HEK293 (cell line): ENCODE results near the gene EDARADD.
A peak's percentile ranks its signal among the peaks of the same experiment; 100 is the strongest.

Experiments used
- CTCF ChIA-PET: fragments of 350-600 bp; formaldehyde crosslinking; extraction: SDS; loops from one replicate; lab custom pipeline; 2021; ENCODE audit warnings: antibody characterized with exemption; lab: Yijun Ruan, JAX
- POLR2A ChIA-PET: fragments of 300-600 bp; formaldehyde crosslinking; extraction: SDS; loops from one replicate; lab custom pipeline; 2020; ENCODE audit warnings: antibody characterized with exemption, inconsistent platforms; lab: Yijun Ruan, JAX
- H3K27ac ChIP-seq: fragments of 200-500 bp; sonication (Bioruptor generic); 2 replicates; pipeline ENCODE4 v1.5.1; 2014; ENCODE audit warnings: low read depth, low read length, control low read depth, inconsistent platforms; ENCODE audit errors: extremely low read depth
- H3K36me3 ChIP-seq, 2 experiments: fragments of 200-500 bp in 1 of 2; sonication (Bioruptor generic) in 1 of 2; 1 replicate in 1 of 2; 2 replicates in 1 of 2; pipeline ENCODE4 v1.5.1; 2014 to 2017; ENCODE audit warnings: inconsistent platforms in 2 of 2, low read length in 2 of 2; ENCODE audit not compliant: control insufficient read depth in 2 of 2, insufficient read depth in 1 of 2
- H3K4me1 ChIP-seq: fragments of 200-500 bp; sonication (Bioruptor generic); 2 replicates; pipeline ENCODE4 v1.5.1; 2014; ENCODE audit warnings: mild to moderate bottlenecking, low read length, inconsistent platforms; ENCODE audit not compliant: control insufficient read depth, insufficient read depth
- H3K4me3 ChIP-seq: 2 replicates; pipeline ENCODE4 v1.5.1; 2011; ENCODE audit warnings: low read depth, mild to moderate bottlenecking, control low read depth, low read length, moderate library complexity
- H3K9me3 ChIP-seq: fragments of 200-500 bp; sonication (Bioruptor generic); 2 replicates; pipeline ENCODE4 v1.5.1; 2014; ENCODE audit warnings: low read depth, low read length, inconsistent platforms; ENCODE audit not compliant: control insufficient read depth, insufficient read depth
- GFI1B ChIP-seq: fragments of 450-650 bp; formaldehyde crosslinking; IDR thresholded peaks from 2 replicates; pipeline ENCODE4 v1.5.1; 2016; ENCODE audit warnings: missing biosample characterization, missing genetic modification characterization
- KLF16 ChIP-seq: fragments of 450-650 bp; formaldehyde crosslinking; IDR thresholded peaks from 2 replicates; pipeline ENCODE4 v1.5.1; 2017; ENCODE audit warnings: missing biosample characterization, missing genetic modification characterization
- OVOL3 ChIP-seq: fragments of 450-650 bp; formaldehyde crosslinking; IDR thresholded peaks from 2 replicates; pipeline ENCODE4 v1.5.1; 2016; ENCODE audit warnings: missing biosample characterization, missing genetic modification characterization
- SP2 ChIP-seq: fragments of 450-650 bp; formaldehyde crosslinking; IDR thresholded peaks from 2 replicates; pipeline ENCODE4 v1.5.1; 2016; ENCODE audit warnings: missing biosample characterization, missing genetic modification characterization
- YY2 ChIP-seq: fragments of 450-650 bp; formaldehyde crosslinking; IDR thresholded peaks from 2 replicates; pipeline ENCODE4 v1.5.1; 2016; ENCODE audit warnings: missing biosample characterization, missing genetic modification characterization
- ZBTB8A ChIP-seq: fragments of 450-650 bp; formaldehyde crosslinking; IDR thresholded peaks from 2 replicates; pipeline ENCODE4 v1.5.1; 2016; ENCODE audit warnings: missing biosample characterization, missing genetic modification characterization
- ZFP69B ChIP-seq: fragments of 450-650 bp; formaldehyde crosslinking; IDR thresholded peaks from 2 replicates; pipeline ENCODE4 v1.5.1; 2016; ENCODE audit warnings: missing biosample characterization, missing genetic modification characterization
- ZNF140 ChIP-seq: fragments of 450-650 bp; formaldehyde crosslinking; IDR thresholded peaks from 2 replicates; pipeline ENCODE4 v1.5.1; 2016; ENCODE audit warnings: missing biosample characterization, missing genetic modification characterization
- ZNF174 ChIP-seq: fragments of 450-650 bp; formaldehyde crosslinking; IDR thresholded peaks from 2 replicates; pipeline ENCODE4 v1.5.0; 2017; ENCODE audit warnings: missing biosample characterization, mild to moderate bottlenecking, missing genetic modification characterization
- ZNF248 ChIP-seq: fragments of 450-650 bp; formaldehyde crosslinking; IDR thresholded peaks from 2 replicates; pipeline ENCODE4 v1.5.1; 2017; ENCODE audit warnings: missing biosample characterization, missing genetic modification characterization
- ZNF37A ChIP-seq: fragments of 450-650 bp; IDR thresholded peaks from 2 replicates; pipeline ENCODE4 v1.5.1; 2018; ENCODE audit warnings: missing biosample characterization, missing genetic modification characterization
- ZNF404 ChIP-seq: fragments of 450-650 bp; formaldehyde crosslinking; IDR thresholded peaks from 2 replicates; pipeline ENCODE4 v1.5.1; 2017; ENCODE audit warnings: missing biosample characterization, missing genetic modification characterization
- ZNF521 ChIP-seq: fragments of 450-650 bp; formaldehyde crosslinking; IDR thresholded peaks from 2 replicates; pipeline ENCODE4 v1.5.1; 2017; ENCODE audit warnings: missing biosample characterization, mild to moderate bottlenecking, missing genetic modification characterization
- ZNF623 ChIP-seq: fragments of 450-650 bp; formaldehyde crosslinking; IDR thresholded peaks from 2 replicates; pipeline ENCODE4 v1.5.1; 2016; ENCODE audit warnings: missing biosample characterization, missing genetic modification characterization
- ZNF677 ChIP-seq: fragments of 450-650 bp; IDR thresholded peaks from 2 replicates; pipeline ENCODE4 v1.5.0; 2018; ENCODE audit warnings: missing biosample characterization, mild to moderate bottlenecking, missing genetic modification characterization, moderate library complexity
- ZNF747 ChIP-seq: fragments of 450-650 bp; formaldehyde crosslinking; IDR thresholded peaks from 2 replicates; pipeline ENCODE4 v1.5.1; 2016; ENCODE audit warnings: missing biosample characterization, missing genetic modification characterization
- ZNF777 ChIP-seq: fragments of 450-650 bp; formaldehyde crosslinking; IDR thresholded peaks from 2 replicates; pipeline ENCODE4 v1.5.1; 2017; ENCODE audit warnings: missing biosample characterization, missing genetic modification characterization, borderline replicate concordance
- TF ChIP-seq, protein P1 (sequence below): fragments of 450-650 bp; formaldehyde crosslinking; IDR thresholded peaks from 2 replicates; pipeline ENCODE4 v1.5.1; 2016; ENCODE audit warnings: missing biosample characterization, missing genetic modification characterization
- TF ChIP-seq, protein P2 (sequence below): IDR thresholded peaks from 2 replicates; pipeline ENCODE4 v1.6.1; 2011; ENCODE audit warnings: mild to moderate bottlenecking, low read depth, low read length, borderline replicate concordance
- TF ChIP-seq, protein P3 (sequence below): fragments of 450-650 bp; formaldehyde crosslinking; IDR thresholded peaks from 2 replicates; pipeline ENCODE4 v1.5.1; 2016; ENCODE audit warnings: missing biosample characterization, missing genetic modification characterization, borderline replicate concordance
- TF ChIP-seq, protein P4 (sequence below): fragments of 450-650 bp; formaldehyde crosslinking; IDR thresholded peaks from 2 replicates; pipeline ENCODE4 v1.5.1; 2016; ENCODE audit warnings: missing biosample characterization, missing genetic modification characterization
- TF ChIP-seq, protein P5 (sequence below): fragments of 450-650 bp; formaldehyde crosslinking; IDR thresholded peaks from 2 replicates; pipeline ENCODE4; 2016; ENCODE audit warnings: missing biosample characterization, missing genetic modification characterization
- TF ChIP-seq, protein P6 (sequence below): fragments of 450-650 bp; formaldehyde crosslinking; IDR thresholded peaks from 2 replicates; pipeline ENCODE4 v1.5.1; 2017; ENCODE audit warnings: missing biosample characterization, missing genetic modification characterization

EDARADD gene

DNA sequence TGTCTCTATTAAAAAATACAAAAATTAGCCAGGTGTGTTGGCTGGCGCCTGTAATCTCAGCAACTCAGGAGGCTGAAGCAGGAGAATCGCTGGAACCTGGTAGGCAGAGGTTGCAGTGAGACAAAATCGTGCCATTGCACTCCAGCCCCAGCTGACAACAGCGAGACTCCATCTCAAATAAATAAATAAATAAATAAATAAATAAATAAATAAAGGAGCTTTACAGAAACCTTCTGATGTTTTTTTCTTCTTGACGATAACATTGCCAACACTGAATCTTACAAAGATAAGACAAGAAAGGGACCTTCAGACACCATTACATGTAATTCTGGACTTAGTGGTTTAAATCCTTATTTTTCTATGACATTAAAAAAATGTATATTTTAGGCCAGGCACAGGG lies 81.9 kb downstream of the EDARADD start (continued):
- TF ChIP-seq, protein P1, sequence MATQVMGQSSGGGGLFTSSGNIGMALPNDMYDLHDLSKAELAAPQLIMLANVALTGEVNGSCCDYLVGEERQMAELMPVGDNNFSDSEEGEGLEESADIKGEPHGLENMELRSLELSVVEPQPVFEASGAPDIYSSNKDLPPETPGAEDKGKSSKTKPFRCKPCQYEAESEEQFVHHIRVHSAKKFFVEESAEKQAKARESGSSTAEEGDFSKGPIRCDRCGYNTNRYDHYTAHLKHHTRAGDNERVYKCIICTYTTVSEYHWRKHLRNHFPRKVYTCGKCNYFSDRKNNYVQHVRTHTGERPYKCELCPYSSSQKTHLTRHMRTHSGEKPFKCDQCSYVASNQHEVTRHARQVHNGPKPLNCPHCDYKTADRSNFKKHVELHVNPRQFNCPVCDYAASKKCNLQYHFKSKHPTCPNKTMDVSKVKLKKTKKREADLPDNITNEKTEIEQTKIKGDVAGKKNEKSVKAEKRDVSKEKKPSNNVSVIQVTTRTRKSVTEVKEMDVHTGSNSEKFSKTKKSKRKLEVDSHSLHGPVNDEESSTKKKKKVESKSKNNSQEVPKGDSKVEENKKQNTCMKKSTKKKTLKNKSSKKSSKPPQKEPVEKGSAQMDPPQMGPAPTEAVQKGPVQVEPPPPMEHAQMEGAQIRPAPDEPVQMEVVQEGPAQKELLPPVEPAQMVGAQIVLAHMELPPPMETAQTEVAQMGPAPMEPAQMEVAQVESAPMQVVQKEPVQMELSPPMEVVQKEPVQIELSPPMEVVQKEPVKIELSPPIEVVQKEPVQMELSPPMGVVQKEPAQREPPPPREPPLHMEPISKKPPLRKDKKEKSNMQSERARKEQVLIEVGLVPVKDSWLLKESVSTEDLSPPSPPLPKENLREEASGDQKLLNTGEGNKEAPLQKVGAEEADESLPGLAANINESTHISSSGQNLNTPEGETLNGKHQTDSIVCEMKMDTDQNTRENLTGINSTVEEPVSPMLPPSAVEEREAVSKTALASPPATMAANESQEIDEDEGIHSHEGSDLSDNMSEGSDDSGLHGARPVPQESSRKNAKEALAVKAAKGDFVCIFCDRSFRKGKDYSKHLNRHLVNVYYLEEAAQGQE (tag by site-specific recombination) = peak; percentile 83
- TF ChIP-seq ZNF404 (tag by site-specific recombination) = peak; percentile 95
- TF ChIP-seq, protein P2, sequence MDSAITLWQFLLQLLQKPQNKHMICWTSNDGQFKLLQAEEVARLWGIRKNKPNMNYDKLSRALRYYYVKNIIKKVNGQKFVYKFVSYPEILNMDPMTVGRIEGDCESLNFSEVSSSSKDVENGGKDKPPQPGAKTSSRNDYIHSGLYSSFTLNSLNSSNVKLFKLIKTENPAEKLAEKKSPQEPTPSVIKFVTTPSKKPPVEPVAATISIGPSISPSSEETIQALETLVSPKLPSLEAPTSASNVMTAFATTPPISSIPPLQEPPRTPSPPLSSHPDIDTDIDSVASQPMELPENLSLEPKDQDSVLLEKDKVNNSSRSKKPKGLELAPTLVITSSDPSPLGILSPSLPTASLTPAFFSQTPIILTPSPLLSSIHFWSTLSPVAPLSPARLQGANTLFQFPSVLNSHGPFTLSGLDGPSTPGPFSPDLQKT = no peak
- peak; percentile 84 for TF ChIP-seq ZNF623 (tag by site-specific recombination)
- no peak for TF ChIP-seq ZNF747 (tag by site-specific recombination)
- no peak for TF ChIP-seq ZNF248 (tag by site-specific recombination)
- TF ChIP-seq, protein P3, sequence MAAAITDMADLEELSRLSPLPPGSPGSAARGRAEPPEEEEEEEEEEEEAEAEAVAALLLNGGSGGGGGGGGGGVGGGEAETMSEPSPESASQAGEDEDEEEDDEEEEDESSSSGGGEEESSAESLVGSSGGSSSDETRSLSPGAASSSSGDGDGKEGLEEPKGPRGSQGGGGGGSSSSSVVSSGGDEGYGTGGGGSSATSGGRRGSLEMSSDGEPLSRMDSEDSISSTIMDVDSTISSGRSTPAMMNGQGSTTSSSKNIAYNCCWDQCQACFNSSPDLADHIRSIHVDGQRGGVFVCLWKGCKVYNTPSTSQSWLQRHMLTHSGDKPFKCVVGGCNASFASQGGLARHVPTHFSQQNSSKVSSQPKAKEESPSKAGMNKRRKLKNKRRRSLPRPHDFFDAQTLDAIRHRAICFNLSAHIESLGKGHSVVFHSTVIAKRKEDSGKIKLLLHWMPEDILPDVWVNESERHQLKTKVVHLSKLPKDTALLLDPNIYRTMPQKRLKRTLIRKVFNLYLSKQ (tag by site-specific recombination) = 0 out of 2 replicates have a peak, but pooled peaks have one; percentile 56
- peak; percentile 84 for TF ChIP-seq ZNF140 (tag by site-specific recombination)

DNA sequence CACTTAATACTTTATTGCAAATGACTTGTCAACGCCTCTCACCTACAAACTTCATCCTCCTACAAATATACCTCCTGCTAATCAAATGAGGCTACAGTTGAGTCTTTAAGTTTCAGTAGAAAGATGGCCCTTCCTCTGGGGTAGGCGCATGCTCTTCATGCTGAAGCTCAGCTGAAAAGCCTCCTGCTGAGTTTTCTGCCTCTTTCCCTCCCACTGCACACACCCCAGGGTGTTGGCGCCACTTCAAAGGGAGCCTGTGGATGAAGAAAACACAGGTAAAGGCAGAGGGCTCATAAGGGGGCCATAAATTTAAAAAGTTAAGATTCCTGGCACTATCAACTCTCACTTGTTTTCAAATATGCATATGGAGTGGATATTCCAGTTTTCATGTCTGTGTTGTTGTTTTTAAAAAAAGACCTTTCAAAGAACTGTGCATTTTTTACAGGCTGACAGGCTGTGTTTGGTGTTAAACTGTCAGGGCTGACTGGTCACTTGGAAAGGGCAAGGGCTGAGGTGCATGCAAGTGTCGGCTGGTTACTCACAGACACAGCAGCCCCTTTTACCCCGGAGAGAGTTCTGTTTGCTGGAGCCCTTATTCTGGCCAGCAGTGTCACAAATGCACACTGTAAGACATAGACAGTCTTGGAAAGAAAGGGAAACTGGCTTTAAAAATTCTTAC lies 86.8 kb downstream of the EDARADD start:
- Histone ChIP-seq H3K4me3 (no peak overlapping the region), H3K36me3 (peaks cover 0 to 16% of the 10 kb centered on the region in 2 experiments; a peak in 1 of 3 replicates), H3K4me1 (peaks cover 10% of the 10 kb centered on the region), H3K9me3 (no peaks in the 10 kb centered on the region), H3K27ac (no peak overlapping the region)
- POLR2A ChIA-PET = no interaction called here
- CTCF ChIA-PET = interaction anchor here (0.7 to 1.1 kb wide), 3 partner anchors 9 to 184 kb away, joined by 3 to 4 read pairs (median 4); no protein-coding TSS in a partner anchor
- TF ChIP-seq, protein P4, sequence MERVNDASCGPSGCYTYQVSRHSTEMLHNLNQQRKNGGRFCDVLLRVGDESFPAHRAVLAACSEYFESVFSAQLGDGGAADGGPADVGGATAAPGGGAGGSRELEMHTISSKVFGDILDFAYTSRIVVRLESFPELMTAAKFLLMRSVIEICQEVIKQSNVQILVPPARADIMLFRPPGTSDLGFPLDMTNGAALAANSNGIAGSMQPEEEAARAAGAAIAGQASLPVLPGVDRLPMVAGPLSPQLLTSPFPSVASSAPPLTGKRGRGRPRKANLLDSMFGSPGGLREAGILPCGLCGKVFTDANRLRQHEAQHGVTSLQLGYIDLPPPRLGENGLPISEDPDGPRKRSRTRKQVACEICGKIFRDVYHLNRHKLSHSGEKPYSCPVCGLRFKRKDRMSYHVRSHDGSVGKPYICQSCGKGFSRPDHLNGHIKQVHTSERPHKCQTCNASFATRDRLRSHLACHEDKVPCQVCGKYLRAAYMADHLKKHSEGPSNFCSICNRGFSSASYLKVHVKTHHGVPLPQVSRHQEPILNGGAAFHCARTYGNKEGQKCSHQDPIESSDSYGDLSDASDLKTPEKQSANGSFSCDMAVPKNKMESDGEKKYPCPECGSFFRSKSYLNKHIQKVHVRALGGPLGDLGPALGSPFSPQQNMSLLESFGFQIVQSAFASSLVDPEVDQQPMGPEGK = no peak
- TF ChIP-seq, protein P5, sequence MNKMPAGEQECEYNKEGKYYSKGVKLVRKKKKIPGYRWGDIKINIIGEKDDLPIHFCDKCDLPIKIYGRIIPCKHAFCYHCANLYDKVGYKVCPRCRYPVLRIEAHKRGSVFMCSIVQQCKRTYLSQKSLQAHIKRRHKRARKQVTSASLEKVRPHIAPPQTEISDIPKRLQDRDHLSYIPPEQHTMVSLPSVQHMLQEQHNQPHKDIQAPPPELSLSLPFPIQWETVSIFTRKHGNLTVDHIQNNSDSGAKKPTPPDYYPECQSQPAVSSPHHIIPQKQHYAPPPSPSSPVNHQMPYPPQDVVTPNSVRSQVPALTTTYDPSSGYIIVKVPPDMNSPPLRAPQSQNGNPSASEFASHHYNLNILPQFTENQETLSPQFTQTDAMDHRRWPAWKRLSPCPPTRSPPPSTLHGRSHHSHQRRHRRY (tag by site-specific recombination) = no peak
- TF ChIP-seq ZNF37A = no peak
- peak; percentile 45; the same call in 1 of the 2 replicates for TF ChIP-seq ZBTB8A (tag by site-specific recombination)
- TF ChIP-seq, protein P6, sequence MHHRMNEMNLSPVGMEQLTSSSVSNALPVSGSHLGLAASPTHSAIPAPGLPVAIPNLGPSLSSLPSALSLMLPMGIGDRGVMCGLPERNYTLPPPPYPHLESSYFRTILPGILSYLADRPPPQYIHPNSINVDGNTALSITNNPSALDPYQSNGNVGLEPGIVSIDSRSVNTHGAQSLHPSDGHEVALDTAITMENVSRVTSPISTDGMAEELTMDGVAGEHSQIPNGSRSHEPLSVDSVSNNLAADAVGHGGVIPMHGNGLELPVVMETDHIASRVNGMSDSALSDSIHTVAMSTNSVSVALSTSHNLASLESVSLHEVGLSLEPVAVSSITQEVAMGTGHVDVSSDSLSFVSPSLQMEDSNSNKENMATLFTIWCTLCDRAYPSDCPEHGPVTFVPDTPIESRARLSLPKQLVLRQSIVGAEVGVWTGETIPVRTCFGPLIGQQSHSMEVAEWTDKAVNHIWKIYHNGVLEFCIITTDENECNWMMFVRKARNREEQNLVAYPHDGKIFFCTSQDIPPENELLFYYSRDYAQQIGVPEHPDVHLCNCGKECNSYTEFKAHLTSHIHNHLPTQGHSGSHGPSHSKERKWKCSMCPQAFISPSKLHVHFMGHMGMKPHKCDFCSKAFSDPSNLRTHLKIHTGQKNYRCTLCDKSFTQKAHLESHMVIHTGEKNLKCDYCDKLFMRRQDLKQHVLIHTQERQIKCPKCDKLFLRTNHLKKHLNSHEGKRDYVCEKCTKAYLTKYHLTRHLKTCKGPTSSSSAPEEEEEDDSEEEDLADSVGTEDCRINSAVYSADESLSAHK (tag by site-specific recombination) = no peak
- TF ChIP-seq OVOL3 (tag by site-specific recombination) = no peak
- no peak for TF ChIP-seq ZNF174
- TF ChIP-seq ZFP69B (tag by site-specific recombination) = no peak
- no peak for TF ChIP-seq YY2
- TF ChIP-seq GFI1B (tag by site-specific recombination) = no peak
- TF ChIP-seq SP2 (tag by site-specific recombination) = no peak
- TF ChIP-seq KLF16 (tag by site-specific recombination) = no peak
- no peak for TF ChIP-seq ZNF521 (tag by site-specific recombination)
- TF ChIP-seq ZNF777 (tag by site-specific recombination) = no peak
- no peak for TF ChIP-seq ZNF677 (tag by site-specific recombination)
